Natural killer cell treated with Interleukin-12 subunit alpha and Interleukin-12 subunit beta and Interleukin-15 and Interleukin-18, amount 100 ng/mL, for 72 hours (primary cell): ENCODE results near the gene TMC7. TPM values are rescaled to one million over a fixed set of nuclear protein-coding genes. Genes with fewer than 3 reads are reported as not detected.

Experiments
- ATAC-seq, 2 donors: fragments of 150-1000 bp; cut with Tn5 transposase in 1 of 2; sonication (Bioruptor Pico), chemical (Tn5 transposase) in 1 of 2; 2 replicates each; pipeline ENCODE4 v1.10.0; 2021
- DNase-seq: peaks from one replicate; pipeline ENCODE4 v3.0.0; 2022; ENCODE audit warnings: low spot score
- H3K27ac Mint-ChIP-seq, 2 donors: 1 replicate in 1 of 2; 2 replicates in 1 of 2; pipeline ENCODE4 v1.8.0; 2022; ENCODE audit warnings: mixed read lengths in 2 of 2, mild to moderate bottlenecking in 1 of 2, moderate library complexity in 1 of 2
- H3K27me3 Mint-ChIP-seq, 2 donors: 1 replicate in 1 of 2; 2 replicates in 1 of 2; pipeline ENCODE4 v1.8.0; 2022; ENCODE audit warnings: mixed read lengths in 2 of 2
- H3K36me3 Mint-ChIP-seq: one replicate; pipeline ENCODE4 v1.8.0; 2022; ENCODE audit warnings: mixed read lengths
- H3K4me1 Mint-ChIP-seq, 2 donors: 1 replicate in 1 of 2; 2 replicates in 1 of 2; pipeline ENCODE4 v1.8.0; 2022; ENCODE audit warnings: low read depth in 2 of 2, mixed read lengths in 2 of 2, mild to moderate bottlenecking in 1 of 2
- H3K4me3 Mint-ChIP-seq: one replicate; pipeline ENCODE4 v1.8.0; 2022; ENCODE audit warnings: mixed read lengths
- H3K9me3 Mint-ChIP-seq: 2 replicates; pipeline ENCODE4 v1.8.0; 2022; ENCODE audit warnings: mixed read lengths
- total RNA-seq, 2 donors: library from RNA; stranded (reverse); gene quantifications; one replicate each; pipeline ENCODE4 v1.2.3, GENCODE V29; 2022

Gene TMC7
- total RNA-seq, 2 donors from 2014 or later = not detected

DNA sequence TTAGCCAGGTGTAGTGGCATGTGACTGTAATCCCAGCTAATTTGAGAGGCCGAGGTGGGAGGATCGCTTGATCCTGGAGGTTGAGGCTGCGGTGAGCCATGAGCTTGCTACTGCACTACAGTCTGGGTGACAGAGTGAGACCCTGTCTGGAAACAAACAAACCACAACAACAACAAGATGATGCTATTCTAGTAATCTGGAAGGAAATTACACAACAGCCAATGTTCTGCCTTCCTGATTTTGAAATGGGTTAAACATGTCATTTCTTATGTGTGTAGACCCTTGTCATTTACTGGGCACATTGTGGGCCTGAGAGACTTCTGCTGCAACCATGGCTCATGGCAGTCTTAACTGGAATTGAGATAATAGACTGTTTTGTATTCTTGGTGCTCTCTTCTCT lies 89.6 kb downstream of the TMC7 start:
- Mint-ChIP-seq H3K4me3 (no peak overlapping the region), H3K27me3 (no peaks in the 10 kb centered on the region), H3K27ac (no peak overlapping the region), H3K36me3 (no peaks in the 10 kb centered on the region), H3K9me3 (no peaks in the 10 kb centered on the region), H3K4me1 (peaks cover 0 to 7% of the 10 kb centered on the region in 2 donors)
- no peak for DNase-seq
- ATAC-seq = peak in 1 of 2 donors; percentile 25

DNA sequence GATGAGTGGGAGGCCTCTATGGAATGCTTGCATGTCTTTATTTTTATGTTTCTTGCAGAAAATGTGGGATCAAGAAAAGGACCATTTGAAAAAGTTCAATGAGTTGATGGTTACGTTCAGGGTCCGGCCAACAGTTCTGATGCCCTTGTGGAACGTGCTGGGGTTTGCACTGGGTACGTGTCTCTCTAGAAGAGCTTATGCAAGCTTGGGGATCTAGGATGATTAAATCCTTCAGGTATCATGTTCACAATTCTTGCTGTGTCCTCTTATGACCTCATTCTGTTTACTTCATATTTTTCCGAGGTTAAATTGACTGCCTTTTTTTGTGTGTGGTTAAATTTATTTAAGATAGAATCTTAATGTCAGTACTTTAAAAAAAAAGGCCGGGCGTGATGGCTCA lies 90.1 kb downstream of the TMC7 start:
- Mint-ChIP-seq H3K9me3 (no peaks in the 10 kb centered on the region), H3K27ac (no peak overlapping the region), H3K4me3 (no peak overlapping the region), H3K27me3 (no peaks in the 10 kb centered on the region), H3K4me1 (peaks cover 0 to 7% of the 10 kb centered on the region in 2 donors), H3K36me3 (no peaks in the 10 kb centered on the region)
- DNase-seq (no peak), ATAC-seq (no peak)

DNA sequence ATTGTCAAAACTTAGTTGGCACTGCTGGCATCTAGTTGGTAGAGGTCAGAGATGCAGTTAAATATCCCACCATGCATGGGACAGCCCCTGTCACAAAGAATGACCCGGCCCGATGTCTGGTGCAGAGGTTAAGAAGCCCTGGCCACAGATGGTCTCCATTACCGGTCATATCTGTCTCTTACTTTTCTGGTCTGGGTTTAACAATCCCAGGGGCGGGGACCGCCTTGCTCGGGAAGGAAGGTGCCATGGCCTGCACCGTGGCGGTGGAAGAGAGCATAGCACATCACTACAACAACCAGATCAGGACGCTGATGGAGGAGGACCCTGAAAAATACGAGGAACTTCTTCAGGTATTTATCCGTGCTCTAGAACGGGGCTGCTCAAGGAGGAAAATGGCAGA lies 91.8 kb downstream of the TMC7 start:
- Mint-ChIP-seq H3K4me1 (peaks cover 0 to 7% of the 10 kb centered on the region in 2 donors), H3K9me3 (no peaks in the 10 kb centered on the region), H3K27ac (no peak overlapping the region), H3K4me3 (no peak overlapping the region), H3K36me3 (no peaks in the 10 kb centered on the region), H3K27me3 (no peaks in the 10 kb centered on the region)
- no peak for DNase-seq
- no peak for ATAC-seq

DNA sequence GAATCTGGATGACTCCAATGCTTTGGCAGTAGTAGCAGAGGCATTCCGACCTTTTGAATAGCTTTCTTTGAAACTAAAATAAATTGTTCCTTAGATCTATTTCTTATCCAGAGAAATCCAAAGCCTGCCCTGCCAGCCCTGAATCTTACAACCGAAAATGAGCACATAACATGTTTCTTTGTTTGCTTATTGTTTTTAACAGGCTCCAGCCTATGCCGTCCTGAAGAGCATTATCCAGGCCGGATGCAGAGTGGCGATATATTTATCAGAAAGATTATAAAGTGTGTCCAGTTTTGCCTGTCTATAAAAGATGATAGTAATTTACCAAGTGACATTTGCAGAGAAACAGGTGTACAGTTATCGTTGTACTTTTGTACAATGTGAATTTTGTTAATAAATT lies 94.1 kb downstream of the TMC7 start:
- no peak for ATAC-seq
- no peak overlapping the region for H3K4me3 Mint-ChIP-seq
- no peaks in the 10 kb centered on the region for H3K9me3 Mint-ChIP-seq
- H3K36me3 Mint-ChIP-seq = no peaks in the 10 kb centered on the region
- peaks cover 0 to 7% of the 10 kb centered on the region in 2 donors for H3K4me1 Mint-ChIP-seq
- DNase-seq = no peak
- no peaks in the 10 kb centered on the region for H3K27me3 Mint-ChIP-seq
- no peak overlapping the region for H3K27ac Mint-ChIP-seq

DNA sequence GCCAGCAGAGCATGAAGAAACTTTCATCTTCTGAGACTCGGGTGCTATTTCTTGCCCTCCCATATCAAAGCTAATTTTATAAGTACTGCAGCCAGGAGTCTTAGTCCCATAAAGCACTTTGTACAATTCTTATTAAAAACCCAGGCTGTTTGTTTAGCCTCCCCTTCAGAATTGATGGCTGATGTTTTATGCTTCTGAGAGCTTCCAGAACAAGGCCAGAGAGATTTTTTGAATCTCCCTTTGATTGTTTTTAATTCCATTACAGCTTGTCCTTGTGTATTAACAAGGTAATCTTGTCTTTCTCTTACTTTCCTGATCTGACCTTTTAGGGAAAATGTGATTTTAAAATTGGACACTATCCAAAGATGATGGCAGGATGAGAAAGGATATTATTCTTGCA lies 99.9 kb downstream of the TMC7 start:
- DNase-seq = no peak
- Mint-ChIP-seq H3K36me3 (no peaks in the 10 kb centered on the region), H3K4me3 (no peak overlapping the region), H3K9me3 (no peaks in the 10 kb centered on the region), H3K27ac (no peak overlapping the region), H3K4me1 (peaks cover 3 to 8% of the 10 kb centered on the region in 2 donors), H3K27me3 (peaks cover 9 to 12% of the 10 kb centered on the region in 2 donors)
- no peak for ATAC-seq

DNA sequence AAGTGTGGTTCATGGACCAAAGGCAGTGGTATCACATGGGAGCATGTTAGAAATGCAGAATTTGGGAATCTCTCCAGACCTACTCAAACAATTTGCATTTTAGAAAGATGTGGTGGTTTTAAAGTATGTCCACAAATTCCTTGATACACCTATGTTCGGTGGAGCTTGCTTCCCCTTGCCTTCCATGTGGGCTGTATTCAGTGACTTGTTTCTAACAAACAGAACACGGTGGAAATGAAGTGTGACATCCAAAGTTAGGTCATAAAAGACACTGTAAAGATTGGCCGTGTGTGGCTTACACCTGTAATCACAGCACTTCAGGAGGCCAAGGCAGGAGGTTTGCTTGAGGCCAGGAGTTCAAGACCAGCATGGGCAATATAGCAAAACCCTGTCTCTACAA lies 100.4 kb downstream of the TMC7 start:
- Mint-ChIP-seq H3K27me3 (peaks cover 9 to 12% of the 10 kb centered on the region in 2 donors), H3K36me3 (no peaks in the 10 kb centered on the region), H3K4me1 (peaks cover 3 to 8% of the 10 kb centered on the region in 2 donors), H3K4me3 (no peak overlapping the region), H3K9me3 (no peaks in the 10 kb centered on the region), H3K27ac (no peak overlapping the region)
- DNase-seq (no peak), ATAC-seq (no peak)

DNA sequence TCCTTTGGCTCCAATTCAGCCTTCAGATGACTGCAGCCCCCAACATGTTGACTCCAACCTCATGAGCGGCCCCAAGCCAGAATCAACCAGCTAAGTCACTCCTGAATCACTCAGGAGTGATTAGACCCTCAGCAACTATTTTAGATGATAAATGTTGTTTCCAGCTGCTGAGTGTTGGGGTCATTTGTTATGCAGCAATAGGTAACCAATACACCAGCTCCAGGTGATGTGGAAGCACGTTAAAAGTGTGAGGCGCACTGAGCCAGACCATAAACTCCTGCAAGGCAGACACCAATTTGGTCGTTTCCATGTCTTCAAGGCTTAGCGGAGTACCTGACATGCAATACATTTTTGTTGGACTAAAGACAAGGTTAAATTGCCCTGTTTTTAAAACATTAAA lies 101.1 kb downstream of the TMC7 start:
- no peaks in the 10 kb centered on the region for H3K36me3 Mint-ChIP-seq
- H3K4me1 Mint-ChIP-seq = peaks cover 3 to 8% of the 10 kb centered on the region in 2 donors
- no peak overlapping the region for H3K4me3 Mint-ChIP-seq
- H3K27me3 Mint-ChIP-seq = peaks cover 9 to 12% of the 10 kb centered on the region in 2 donors
- ATAC-seq (no peak), DNase-seq (no peak)
- H3K9me3 Mint-ChIP-seq = no peaks in the 10 kb centered on the region
- H3K27ac Mint-ChIP-seq = no peak overlapping the region

DNA sequence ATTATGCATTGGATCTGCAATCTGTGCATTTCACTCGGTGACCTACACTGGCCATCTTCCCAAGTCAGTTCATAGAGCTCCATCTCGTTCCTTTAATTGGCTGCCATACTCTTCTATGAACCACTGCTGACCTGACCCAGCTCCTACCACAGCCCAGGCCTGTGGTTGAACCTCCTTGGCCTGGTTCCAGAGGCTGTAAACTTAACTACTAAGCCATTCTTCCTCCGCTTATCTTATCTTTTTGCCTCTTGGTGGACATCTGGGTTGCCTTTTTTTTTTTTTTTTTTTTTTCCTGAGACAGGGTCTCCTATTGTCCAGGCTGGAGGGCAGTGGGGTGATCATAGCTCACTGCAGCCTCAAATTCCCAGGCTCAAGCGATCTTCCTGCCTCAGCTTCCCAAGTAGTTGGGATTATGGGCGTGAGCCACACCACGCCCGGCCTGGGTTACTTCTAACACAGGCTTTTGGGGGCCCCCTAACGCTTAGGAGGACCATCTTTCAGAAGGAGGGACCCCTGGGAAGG lies 102.0 kb downstream of the TMC7 start:
- Mint-ChIP-seq H3K27me3 (peaks cover 10 to 12% of the 10 kb centered on the region in 2 donors), H3K4me3 (no peak overlapping the region), H3K36me3 (no peaks in the 10 kb centered on the region), H3K27ac (no peak overlapping the region), H3K9me3 (no peaks in the 10 kb centered on the region), H3K4me1 (peaks cover 3 to 8% of the 10 kb centered on the region in 2 donors)
- ATAC-seq (no peak), DNase-seq (no peak)

DNA sequence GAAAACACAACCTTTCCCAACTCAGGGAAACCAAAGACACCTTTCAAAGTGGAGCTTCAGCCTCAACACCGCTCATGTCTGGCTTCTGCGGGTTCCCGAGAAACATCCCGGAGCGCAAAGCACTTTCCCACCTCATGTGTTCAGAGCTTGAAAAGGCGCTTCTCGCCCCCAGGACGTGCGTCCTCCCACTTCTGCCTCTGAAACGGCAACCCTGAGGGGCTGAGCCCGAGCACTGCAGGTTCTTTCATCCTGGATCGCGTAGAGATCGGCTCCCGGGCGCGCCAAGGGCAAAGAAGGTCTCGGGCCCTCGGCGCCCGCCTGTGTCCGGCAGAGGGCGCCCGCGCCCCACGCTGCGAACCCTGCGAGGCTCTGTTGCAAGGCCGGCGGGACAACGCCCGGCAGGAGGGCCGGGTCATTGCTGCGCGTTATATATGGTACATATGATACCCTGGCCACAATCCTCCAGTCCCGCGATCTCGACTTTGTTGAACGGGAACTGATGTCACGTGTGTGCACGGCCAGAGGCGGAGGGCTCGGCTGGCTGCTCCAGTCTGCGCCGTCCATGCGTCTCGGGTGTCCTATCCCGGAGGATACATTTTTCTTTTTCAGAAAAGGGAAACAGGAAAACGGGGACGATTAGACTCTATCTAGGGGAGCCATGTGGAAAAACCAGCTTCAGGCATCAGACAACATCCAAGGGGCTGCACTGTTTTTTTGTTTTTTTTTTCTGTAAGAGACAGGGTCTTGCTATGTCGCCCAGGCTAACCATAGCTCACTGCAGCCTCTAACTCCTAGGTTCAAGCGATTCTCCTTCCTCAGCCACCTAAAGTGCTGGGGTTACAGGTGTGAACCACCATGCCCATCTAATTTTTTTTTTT lies 102.8 kb downstream of the TMC7 start:
- Mint-ChIP-seq H3K4me1 (peaks cover 3 to 8% of the 10 kb centered on the region in 2 donors), H3K4me3 (peak overlapping the region; percentile 58), H3K27ac (no peak overlapping the region), H3K36me3 (no peaks in the 10 kb centered on the region), H3K9me3 (peaks cover under 1% of the 10 kb centered on the region), H3K27me3 (peaks cover 12 to 13% of the 10 kb centered on the region in 2 donors)
- peak; percentile 95 to 96 for ATAC-seq
- DNase-seq = peak; percentile 84

DNA sequence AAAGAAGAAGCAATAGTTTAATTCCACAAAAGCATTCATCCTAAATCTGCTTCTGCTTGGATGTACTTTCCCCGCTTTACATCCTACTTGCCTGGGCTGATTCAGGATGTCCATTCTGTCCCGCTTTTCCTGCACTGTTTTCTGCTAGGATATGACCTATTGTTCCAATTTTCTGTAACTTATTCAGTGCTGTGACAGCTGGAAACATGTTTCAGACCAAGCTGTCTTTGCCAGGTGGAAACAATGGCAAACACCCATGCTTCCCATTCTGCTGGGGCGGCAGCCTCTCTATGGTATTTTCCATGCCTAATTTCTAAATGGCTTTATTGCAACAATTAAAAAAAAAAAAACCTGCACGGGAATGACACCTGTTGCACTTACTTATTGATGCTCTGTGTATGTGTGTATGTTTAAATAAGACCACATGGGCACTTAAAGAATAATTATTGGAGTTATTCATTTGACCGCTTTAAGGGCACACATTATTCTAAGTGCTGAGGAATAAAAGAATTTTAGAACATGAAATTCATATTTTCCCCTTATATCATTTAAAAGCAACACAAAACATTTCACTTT lies 104.7 kb downstream of the TMC7 start:
- Mint-ChIP-seq H3K27me3 (peaks cover 16 to 24% of the 10 kb centered on the region in 2 donors), H3K4me1 (peaks cover 3 to 8% of the 10 kb centered on the region in 2 donors), H3K36me3 (peaks cover 8% of the 10 kb centered on the region), H3K4me3 (no peak overlapping the region), H3K9me3 (peaks cover 3% of the 10 kb centered on the region), H3K27ac (no peak overlapping the region)
- DNase-seq (no peak), ATAC-seq (no peak)

DNA sequence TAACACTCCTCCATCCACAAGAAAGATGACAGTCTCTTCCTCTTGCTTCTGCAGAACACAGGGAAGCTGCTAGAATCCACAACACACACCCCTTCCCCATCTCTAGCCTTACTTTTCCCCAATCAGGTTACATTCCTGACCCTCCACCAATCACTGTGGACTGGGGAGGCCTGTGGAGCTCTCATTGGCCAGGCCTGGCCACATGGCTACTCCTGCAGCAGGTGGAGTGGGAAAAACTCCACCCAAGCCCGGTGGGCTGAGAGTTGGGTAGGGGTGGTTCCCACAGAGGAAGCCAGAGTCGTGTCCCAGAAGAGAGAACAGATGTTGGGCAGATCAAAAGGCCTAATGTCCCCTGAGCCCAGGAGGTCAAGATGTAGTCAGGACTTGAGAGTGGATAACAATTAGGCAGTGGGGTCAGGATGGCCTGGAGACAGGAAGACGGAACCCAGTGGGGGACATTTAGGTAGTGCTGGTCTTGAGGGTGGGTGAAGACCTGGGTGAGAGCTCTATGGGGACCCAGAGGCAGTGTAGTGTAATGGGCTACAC lies 105.7 kb downstream of the TMC7 start:
- H3K4me3 Mint-ChIP-seq = no peak overlapping the region
- no peak for DNase-seq
- H3K4me1 Mint-ChIP-seq = peaks cover 5 to 8% of the 10 kb centered on the region in 2 donors
- ATAC-seq = no peak
- no peak overlapping the region for H3K27ac Mint-ChIP-seq
- H3K9me3 Mint-ChIP-seq = peaks cover 3% of the 10 kb centered on the region
- H3K27me3 Mint-ChIP-seq = peaks cover 16 to 24% of the 10 kb centered on the region in 2 donors
- H3K36me3 Mint-ChIP-seq = peaks cover 12% of the 10 kb centered on the region

DNA sequence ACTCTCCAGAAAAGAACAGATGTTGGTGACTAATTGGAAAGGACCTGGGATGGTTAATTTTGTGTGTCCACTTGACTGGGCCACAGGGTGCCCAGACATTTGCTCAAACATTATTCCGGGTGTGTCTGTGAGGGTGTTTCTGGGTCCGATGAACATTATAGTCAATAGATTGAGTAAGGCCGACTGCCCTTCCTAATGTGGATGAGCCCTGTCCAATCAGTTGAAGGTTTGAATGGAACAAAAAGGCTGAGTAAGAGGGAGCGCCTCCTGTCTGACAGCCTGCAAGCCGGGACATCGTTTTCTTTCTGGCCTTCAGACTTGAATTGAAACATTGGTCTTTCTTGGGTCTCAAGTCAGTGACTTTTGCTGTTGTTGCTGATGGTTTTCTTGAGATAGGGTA lies 107.2 kb downstream of the TMC7 start:
- no peak overlapping the region for H3K4me3 Mint-ChIP-seq
- DNase-seq = no peak
- ATAC-seq = no peak
- H3K9me3 Mint-ChIP-seq = peaks cover 3% of the 10 kb centered on the region
- H3K36me3 Mint-ChIP-seq = peaks cover 18% of the 10 kb centered on the region
- peaks cover 11 to 18% of the 10 kb centered on the region in 2 donors for H3K27me3 Mint-ChIP-seq
- peaks cover 11 to 15% of the 10 kb centered on the region in 2 donors for H3K4me1 Mint-ChIP-seq
- H3K27ac Mint-ChIP-seq = no peak overlapping the region

DNA sequence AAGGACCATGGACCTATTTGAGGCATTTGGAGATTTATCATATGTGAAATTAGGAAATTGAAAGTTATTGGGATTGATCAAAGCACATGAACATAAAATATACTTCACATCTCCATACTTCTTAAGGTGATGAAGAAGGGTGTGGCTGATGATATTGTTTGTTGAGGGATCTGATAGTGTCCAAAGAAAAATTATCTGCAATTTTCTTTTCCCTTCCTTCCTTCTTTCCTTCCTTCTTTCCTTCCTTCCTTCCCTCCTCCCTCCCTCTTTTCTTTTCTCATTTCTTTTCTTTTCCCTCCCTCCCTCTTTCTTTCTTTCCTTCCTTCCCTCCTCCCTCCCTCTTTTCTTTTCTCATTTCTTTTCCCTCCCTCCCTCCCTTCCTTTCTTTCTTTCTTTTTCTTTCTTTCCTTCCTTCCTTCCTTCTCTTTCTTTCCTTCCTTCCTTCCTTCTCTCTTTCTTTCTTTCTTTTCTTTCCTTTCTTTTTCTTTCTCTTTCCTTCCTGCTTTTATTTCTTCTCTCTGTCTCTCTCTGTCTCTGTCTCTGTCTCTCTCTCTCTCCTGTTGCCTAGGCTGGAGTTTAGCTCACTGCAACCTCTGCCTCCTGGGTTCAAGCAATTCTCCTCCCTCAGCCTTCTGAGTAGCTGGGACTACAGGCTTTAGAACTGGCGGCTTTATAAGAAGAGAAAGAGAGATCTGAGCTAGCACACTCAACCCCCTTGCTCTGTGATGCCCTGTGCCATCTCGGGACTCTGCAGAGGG lies 109.1 kb downstream of the TMC7 start:
- Mint-ChIP-seq H3K9me3 (peaks cover 3% of the 10 kb centered on the region), H3K36me3 (peaks cover 18% of the 10 kb centered on the region), H3K27ac (no peak overlapping the region), H3K4me3 (no peak overlapping the region), H3K4me1 (peaks cover 7 to 8% of the 10 kb centered on the region in 2 donors), H3K27me3 (peaks cover 12 to 13% of the 10 kb centered on the region in 2 donors)
- ATAC-seq = no peak
- DNase-seq = no peak
